Stimulated activated CD8-positive, alpha-beta memory T cell treated with anti-CD3 and anti-CD28 coated beads, Interleukin-15, amount 100 ng/mL, for 4 hours (primary cell): Measurements from ENCODE around the gene EPM2A.
"Not testable (repeated sequence)": the region's sequence is repeated elsewhere in the genome, so short reads cannot be mapped to it uniquely, and the experiment has no call there.

Experiments
- DNase-seq, 2 donors: peaks; one replicate each; pipeline ENCODE4 v3.0.0-alpha.2; 2020; ENCODE audit warnings: low read depth in 2 of 2

Gene EPM2A

DNA sequence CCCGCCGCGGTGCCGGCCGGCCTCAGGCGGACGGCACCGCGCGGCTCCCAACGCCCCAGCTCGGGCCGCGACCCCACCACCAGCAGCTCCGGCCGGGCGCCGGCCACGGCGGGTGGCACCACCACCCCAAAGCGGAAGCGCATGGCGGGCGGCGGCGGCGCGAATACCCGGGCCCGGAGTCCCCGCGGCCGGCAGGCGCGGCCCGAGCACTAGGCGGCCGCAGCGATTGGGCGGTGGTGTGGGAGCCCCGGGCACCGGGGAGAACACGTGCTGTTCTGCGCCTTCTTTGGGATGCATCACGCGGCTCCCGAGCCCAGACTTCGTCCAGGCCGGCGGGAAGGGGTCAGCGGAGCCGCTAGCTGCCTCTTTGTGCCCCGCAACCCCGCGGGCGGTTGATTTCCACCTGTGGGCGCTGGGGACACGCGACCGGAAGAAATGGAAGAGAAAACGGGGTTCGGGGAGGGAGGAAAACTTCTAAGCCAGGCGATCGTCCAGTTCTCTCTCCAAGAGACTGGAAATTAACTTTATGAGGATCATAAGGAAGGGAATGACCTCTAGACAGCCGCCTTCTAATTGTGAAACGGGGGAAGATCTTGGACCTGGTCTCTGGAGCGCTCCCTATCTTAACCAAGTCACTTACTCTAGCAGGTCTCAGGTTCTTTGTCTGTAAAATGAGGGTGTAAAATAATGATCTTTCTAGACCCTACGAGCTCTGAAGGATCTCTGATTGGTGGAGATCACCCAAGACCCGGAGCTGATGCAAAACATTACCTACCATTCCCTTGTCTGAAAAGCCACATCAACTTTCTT lies at the start of gene EPM2A:
Gene EPM2A, minus strand, starts transcription at position 165 of the 810 bp plus-strand sequence. Its CDS starts 22 bp downstream, at position 143.
- peak; percentile 5 to 58 for DNase-seq

DNA sequence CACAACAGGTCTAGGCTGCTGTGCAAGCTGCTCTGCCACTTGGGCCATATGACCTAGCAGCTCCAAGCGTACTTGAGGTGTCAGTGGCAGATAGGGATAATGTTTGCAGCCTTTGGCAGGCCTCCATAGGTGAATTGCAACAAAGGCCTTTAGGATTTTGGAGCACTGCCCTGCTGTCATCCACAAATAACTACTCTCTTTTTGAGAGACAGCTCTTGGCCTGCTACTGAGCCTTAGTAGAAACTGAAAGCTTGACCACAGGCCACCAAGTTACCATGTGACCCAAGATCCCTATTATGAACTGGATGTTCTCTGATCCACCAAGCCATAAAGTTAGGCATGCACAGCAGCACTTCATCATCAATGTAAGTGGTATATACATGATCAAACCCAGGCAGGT lies 49.4 kb upstream of the EPM2A start:
- DNase-seq: no peak

DNA sequence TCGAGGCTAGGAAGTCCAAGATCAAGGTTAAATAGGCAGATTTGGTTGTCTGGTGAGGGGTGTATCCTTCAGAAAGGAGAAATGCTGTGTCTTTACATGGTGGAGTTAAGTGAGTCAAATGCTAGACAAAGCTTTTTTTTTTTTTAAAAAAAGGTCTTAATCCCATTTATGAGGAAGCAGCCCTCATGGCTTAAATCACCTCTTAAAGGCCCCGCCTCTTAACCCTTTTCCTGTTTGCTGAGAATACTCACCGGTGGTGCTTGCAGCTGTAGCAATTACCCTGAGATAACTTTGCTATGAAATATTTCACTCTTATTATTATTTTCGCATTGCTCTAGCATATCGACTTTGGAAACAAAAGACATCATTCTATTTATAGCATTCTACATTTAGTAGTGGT lies 48.5 kb upstream of the EPM2A start:
- no peak for DNase-seq

DNA sequence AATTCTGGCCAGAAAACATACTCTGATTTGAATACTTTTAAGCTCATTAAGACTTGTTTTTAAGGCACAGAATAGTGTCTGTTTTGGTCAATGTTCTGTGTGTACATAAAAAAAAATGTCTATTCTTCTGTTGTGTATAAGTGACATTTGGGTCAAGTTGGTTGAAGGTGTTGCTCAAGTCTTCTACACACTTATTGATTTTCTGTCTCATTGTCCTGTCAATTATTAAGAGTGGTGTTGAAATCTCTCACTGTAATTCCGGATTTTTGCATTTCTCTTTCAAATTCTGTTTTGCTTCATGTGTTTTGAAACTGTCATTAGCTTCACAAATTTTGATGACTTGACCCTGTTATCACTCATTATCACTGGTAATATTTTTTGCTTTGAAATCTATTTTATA lies 37.5 kb upstream of the EPM2A start:
- DNase-seq: no peak

DNA sequence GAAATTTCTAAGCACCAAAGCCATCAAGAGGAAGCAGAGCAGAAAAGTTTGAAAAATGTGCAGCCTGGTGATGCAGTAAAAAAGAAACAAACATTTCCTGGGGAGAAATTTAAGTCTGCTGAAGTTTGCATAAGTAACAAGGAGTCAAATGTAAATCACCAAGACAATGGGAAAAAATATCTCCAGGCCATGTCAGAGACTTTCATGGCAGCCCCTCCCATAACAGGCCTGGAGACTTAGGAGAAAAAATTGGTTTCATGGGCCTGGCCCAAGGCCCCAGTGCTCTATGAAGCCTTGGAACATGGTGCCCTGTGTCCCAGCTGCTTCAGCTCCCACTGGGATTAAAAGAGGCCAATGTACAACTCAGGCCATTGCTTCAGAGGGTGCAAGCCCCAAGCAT lies 30.1 kb upstream of the EPM2A start:
- no peak for DNase-seq

DNA sequence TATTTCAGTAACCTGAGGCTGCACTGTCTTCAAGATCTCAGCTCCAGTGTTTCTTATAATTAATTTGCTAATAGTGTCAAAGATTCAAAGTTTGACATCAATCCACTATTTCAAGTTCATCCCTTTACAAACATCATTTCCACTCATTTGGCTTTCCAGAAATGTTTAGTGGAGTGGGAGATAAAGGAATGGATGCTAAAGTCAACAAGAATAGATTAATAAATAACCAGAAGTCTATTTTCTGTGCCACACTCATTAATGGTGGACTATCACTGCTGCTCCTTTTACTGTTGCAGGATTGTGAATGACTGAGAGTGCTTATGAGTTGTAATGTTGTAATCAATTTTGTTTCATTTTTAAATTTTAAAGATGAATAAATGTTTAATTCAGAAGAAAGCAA lies 28.4 kb upstream of the EPM2A start:
- no peak for DNase-seq

DNA sequence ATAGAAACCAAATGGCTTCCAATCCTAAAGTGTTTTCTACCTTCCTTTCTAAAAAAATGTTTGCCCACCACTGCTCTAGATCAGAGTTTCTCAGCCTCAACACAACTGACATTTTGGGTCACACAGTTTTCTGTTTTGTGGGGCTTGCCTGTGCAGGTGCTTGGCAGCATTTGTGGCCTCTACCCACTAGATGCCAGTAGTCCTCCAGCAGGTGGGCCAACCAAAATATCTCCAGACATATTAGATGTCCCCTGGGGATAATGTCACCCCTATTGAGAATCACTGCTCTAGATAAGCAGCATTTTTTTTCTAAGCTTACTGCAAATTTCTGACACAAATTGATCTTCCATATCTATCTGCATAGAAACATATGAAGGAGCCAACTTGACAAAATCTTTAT lies 26.3 kb upstream of the EPM2A start:
- DNase-seq: no peak

DNA sequence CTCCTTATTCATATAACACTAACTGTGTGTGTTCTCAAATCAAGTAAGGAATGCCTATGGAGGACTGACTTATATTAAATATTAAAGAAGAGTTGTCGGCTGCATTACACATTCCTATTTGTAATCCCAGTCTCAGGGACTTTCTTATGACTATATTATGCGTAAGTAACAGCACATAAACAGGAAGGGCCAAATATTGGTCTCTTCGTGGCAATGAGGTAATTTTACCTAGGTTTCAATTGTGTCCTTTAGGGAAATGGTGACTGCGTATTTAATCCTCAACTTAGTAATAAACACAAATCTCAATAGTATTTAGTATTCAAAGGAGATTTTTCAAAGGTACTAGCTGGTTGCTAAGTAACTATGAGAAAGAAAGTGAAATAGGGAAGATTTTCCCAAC lies 22.8 kb upstream of the EPM2A start:
- no peak for DNase-seq

DNA sequence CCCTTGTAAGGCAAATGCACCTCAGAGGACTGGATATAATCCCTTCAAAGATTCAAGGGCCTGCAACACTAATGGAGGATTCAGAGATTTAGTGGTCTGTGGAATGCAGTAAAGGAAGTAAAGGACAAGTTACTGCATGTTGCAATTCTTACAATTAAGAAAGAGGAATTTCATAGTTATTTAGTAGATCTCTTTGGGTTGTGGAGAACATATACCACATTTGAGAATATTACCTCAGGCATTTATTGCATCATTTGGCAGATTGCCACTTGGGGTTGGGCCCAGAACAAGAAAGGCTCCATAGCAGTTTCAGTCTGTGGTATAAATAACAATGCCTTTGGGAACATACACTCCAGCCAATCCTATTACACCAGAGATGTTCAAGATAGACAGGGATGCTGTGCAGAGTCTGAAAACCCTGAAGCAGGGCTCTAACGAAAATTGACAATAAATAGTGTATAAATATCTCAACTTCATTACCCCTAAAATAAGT lies 20.9 kb upstream of the EPM2A start:
- no peak for DNase-seq

DNA sequence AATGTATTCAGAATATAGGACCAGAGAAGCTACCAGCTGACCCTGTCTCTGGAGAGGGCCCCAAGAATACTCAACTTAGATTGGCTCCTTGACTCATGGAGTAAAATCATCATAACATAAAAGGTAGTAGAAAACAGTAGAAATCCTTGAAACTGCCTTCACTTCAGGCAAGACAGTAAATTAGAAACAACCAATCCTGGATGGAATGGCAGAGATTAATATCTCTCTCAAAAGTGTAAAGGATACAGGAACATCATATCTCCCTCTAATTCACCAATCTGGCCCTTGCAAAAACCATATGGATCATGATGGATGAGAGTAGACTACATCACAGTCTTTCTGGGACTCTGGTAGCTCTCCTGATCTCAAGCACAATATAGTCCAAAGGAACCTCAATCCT lies 20.4 kb upstream of the EPM2A start:
- DNase-seq: no peak

DNA sequence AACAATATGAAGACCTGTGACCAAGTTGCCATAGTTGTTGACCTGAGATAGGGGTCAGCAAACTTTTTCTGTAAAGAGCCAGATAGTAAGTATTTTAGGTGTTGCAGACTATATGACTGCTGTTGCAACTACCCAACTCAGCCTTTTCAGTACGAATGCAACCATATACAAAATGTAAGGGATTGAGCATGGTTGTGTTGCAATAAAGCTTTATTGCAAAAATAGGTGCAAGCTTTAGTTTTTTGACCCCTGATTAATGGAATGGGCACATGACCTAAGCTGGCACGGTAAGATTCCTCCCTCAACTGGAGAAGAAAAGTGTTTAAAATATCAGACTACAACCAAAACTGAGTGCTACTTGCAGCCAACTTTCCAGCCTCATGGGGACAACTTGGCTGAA lies 17.3 kb upstream of the EPM2A start:
- DNase-seq: no peak

DNA sequence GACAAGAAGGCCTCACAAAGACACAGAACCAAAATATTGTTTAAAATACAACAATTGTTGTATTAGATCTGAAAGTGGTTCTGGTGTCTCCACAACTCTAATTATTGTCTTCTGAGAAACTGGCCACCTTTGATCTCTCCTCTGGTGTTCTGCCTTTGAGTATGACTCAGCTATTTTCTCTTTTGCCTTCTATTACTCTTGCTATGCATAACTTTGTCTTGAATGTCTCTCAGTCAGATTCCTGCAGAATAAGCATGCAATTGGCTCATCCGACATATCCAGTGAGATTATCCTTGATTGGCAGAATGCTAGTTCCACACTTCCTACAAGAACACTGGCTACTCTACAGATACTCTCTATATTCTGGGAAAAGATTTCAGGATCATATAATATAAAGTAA lies 14.3 kb upstream of the EPM2A start:
- no peak for DNase-seq

DNA sequence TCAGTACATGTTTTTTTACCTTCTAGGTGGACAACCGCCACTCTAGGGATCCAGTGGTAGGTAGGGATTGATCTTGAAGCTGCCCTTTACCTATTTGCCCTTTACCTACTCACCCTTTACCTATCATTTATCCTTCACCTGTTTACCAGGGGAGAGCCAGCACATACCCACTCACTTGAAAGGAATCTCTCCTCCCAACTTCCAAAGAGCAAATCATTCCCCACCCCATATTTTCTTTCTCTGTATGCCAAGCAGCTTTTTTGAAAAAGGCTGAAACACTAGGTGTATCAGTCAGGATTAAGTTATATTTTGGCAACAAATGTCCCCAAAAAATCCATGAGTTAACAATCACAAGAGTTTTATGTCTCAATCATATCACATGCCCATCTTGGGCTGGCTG lies 10.5 kb upstream of the EPM2A start:
- no peak for DNase-seq

DNA sequence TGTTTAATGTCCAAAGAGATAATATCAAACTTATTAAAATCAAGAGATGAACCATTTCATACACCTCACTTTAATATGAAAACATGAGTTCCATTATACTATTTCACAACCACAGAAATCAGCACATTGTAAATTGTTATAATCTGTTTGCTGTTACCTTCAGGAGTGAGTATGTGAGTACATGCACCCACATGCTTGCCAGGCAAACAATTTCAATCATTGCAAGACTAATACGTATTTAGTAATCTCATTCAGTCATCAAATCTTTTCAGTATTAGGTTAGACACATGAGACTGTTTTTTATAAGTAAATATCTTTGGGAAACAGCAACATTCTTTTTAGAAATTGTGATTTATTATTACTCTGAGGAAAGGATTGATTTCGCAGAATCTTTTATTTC lies 9.3 kb upstream of the EPM2A start:
- DNase-seq: no peak

DNA sequence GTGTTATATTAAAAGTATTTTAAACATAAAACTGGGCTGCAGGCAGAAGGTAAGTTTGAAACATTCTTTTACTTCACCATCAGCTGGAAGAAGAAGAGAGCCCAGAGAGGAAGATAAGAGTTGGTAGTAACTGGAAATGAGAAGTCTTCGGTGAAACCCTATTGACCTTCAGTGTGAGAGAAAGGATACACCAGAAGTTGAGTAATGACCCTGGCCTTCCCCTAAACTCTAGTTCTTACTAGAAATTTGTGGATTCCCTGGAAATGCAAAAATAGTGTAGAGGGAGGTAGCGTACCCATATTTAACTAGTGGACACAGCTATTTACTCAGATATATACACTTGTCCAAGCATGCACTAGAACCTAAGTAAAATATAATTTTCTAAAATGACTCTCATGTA lies 8.0 kb upstream of the EPM2A start:
- no peak for DNase-seq

DNA sequence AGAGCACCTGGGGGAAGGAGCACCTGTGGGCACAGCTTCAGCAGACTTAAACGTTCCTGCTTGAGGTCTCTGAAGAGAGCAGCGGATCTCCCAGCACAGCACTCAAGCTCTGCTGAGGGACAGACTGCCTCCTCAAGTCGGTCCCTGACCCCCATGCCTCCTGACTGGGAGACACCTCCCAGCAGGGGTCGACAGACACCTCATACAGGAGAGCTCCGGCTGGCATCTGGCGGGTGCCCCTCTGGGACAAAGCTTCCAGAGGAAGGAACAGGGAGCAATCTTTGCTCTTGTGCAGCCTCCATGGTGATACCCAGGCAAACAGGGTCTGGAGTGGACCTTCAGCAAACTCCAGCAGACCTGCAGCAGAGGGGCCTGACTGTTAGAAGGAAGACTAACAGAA lies 7.2 kb upstream of the EPM2A start:
- DNase-seq: not testable (repeated sequence)

DNA sequence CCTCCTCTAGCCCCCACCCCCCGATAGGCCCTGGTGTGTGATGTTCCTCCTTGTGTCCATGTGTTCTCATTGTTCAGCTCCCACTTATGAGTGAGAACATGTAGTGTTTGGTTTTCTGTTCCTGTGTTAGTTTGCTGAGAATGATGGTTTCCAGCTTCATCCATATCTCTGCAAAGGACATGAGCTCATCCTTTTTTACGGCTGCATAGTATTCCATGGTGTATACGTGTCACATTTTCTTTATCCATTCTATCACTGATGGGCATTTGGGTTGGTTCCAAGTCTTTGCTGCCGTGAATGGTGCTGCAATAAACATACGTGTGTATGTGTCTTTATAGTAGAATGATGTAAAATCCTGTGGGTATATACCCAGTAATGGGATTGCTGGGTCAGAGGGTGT lies 4.4 kb upstream of the EPM2A start:
- DNase-seq: not testable (repeated sequence)

DNA sequence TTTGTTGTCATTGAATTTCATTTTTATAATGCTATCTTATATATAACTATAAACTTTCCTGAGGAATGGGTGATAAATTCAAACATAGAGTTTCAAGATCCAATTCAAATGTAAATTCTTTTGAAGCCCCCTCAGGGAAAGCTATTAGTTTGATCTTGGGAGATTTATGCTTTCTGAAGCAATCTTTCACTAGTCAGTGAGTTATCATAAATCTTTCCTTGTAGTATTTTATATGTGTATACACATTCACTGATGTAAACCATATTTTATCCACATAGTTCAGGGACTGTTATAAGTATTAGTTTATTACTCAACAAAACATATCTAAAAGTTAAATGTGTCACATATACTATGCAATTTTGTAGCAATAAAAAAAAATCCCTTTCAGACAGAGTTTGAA lies 2.9 kb upstream of the EPM2A start:
- DNase-seq: no peak

DNA sequence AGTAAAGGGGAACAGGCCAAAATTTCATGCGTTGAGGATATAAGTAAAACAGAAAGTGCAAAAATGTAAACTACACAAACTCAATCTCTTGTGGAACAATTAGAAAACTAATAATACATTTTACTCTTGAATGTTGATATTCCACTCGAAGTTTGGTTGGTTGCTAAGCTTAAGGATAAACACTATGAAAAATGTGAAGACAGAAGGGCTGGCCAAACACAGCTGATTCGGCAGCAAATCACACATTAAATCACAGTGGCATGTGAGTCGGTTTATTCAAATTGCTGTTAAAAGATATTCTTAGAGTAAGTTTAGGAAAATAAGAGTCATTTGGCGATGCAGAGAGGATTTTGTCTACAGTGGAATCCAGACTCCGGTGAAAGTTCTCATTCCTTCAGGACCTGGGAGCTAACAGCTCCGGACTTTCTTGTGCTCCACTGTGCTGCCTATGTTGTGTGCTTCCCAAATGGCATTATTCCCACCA lies 1.4 kb upstream of the EPM2A start:
- DNase-seq: no peak

DNA sequence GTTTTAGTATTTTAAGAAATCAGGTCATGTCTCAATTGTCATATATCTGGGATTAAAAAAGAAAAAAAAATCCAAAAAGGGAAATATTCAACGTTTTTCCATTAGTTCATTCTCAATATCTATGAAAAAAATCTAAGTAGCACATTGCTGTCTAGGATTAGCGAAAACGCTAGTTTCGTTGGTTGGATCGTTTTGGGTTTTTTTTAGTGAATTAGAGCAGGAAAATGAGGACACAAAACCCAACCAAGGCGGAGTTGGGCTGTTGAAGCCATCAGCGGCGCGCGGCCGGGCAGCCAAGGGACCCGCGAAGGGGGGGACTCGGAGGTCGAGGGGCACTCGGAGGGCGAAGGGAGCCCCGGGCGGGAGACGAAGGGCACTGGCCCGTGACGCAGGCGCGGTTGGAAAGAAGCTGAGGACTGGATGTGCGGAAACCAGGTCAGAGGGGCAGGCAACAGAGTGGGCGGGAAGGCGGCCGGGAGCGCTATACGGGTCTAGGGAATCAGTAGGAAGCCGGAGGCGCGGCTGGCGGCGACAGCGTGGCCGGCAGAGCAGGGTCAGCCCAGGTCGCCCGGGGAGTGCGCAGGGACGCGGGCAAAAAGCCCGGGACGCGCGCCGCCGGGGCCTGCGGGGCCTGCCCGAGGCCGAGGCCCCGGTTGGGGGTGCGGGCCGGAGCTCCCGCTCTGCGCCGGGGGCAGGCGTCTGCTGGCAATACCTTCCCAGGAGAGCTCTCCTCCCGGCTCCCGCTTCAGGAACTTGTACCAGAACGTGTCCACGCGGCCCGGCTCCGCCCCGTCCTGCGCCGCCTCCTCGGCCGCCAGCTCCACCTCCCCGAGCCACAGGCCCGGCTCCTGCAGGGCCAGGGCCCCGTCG lies 599 bp downstream of the EPM2A start:
- peak; percentile 53 to 62 for DNase-seq

DNA sequence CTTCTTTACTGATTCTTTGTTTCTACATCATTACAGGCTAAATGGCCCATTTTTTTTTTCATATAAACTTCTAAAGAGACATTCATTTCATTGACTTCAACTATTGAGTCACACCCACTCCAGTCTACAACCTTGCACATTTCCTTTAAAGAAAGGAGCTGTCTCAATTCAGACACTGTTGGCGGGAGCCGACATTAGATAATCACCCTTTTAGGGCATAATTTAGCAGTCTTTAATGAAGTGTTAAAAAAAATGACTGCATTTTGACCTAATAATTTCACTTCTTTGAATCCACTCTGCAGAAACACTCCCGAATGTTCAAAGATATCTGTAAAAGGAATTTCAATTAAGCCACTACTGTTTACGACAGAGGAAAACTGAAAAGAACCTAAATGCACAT lies 1.5 kb downstream of the EPM2A start:
- no peak for DNase-seq

DNA sequence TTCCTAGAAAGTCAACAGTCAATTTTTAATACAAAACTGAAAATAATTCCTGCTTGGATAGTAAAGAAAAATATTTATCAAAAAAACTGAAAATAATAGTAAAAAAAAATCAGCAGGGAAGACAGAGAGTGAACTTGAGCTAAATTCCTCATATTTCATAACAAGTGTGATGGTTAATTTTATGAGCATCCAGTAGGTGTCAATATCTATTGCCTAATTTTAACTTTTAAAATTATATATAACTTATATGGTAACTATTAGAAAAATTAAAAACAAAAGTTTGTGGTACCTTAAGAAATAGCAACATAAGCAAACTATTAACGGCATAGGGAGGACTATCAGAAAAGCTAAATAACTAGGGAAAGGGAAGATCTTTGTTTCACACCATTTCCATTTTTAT lies 2.1 kb downstream of the EPM2A start:
- DNase-seq: no peak

DNA sequence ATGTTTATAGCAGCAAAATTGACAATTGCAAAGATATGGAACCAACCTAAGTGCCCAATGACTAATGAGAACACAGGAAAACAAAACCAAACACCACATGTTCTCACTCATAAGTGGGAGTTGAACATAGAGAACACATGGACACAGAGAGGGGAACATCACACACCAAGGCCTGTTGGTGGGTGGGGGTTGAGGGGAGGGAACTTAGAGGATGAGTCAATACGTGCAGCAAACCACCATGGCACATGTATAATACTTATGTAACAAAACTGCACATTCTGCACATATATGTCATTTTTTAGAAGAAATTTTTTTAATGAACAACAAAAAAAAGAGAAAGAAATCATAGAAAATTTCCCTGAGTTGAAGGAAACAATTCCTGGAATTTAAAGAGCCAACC lies 3.9 kb downstream of the EPM2A start:
- peak in 1 of 2 donors; percentile 21 for DNase-seq
